A673 (cell line): Measurements from ENCODE around the gene OPRL1. TPM values are rescaled to one million over a fixed set of nuclear protein-coding genes. Genes with fewer than 3 reads are reported as not detected.
A peak's percentile ranks its signal among the peaks of the same experiment; 100 is the strongest.

Source experiments
- BruUV-seq: library from RNA; stranded (reverse); fragments of 400-500 nt; replicated peaks from 2 replicates; lab custom pipeline; 2021; lab: Mats Ljungman, UMichigan
- CTCF ChIA-PET: fragments of 300-600 bp; sonication (Branson Sonifier 250); formaldehyde crosslinking; loops from one replicate; lab custom pipeline; 2022; ENCODE audit warnings: antibody characterized with exemption; lab: Charles Lee
- POLR2A ChIA-PET: fragments of 300-600 bp; sonication (Branson Sonifier 250); formaldehyde crosslinking; loops from one replicate; lab custom pipeline; 2022; ENCODE audit warnings: antibody characterized with exemption; ENCODE audit not compliant: low non-redundant PET; lab: Charles Lee
- DNase-seq: peaks from one replicate; pipeline ENCODE4 v3.0.0-alpha.2; 2015; ENCODE audit warnings: low spot score
- H3K27ac ChIP-seq: fragments of 200-600 bp; sonication (generic); 2 replicates; pipeline ENCODE4 v1.5.1; 2016; ENCODE audit warnings: mixed run types, low read depth, mild to moderate bottlenecking, mixed read lengths, antibody characterized with exemption, low read length; ENCODE audit not compliant: poor library complexity, severe bottlenecking
- H3K27me3 ChIP-seq: fragments of 200-600 bp; sonication (generic); replicated peaks from 2 replicates; pipeline ENCODE4 v1.6.1; 2017; ENCODE audit warnings: mixed run types, low read depth, mild to moderate bottlenecking, mixed read lengths, antibody characterized with exemption, low read length; ENCODE audit not compliant: insufficient read depth, poor library complexity
- H3K36me3 ChIP-seq: fragments of 200-600 bp; sonication (generic); 2 replicates; pipeline ENCODE4 v1.6.1; 2016; ENCODE audit warnings: mixed run types, mild to moderate bottlenecking, mixed read lengths, antibody characterized with exemption, low read length; ENCODE audit not compliant: insufficient read depth, poor library complexity, severe bottlenecking
- H3K4me1 ChIP-seq: fragments of 200-600 bp; sonication (generic); 2 replicates; pipeline ENCODE4 v1.6.1; 2017; ENCODE audit warnings: mixed run types, mild to moderate bottlenecking, mixed read lengths, antibody characterized with exemption, low read length; ENCODE audit not compliant: insufficient read depth, poor library complexity, severe bottlenecking
- H3K4me3 ChIP-seq: fragments of 200-600 bp; sonication (generic); 2 replicates; pipeline ENCODE4 v1.5.1; 2016; ENCODE audit warnings: low read depth, mixed run types, mild to moderate bottlenecking, mixed read lengths, low read length; ENCODE audit not compliant: poor library complexity, severe bottlenecking
- H3K9me3 ChIP-seq: fragments of 200-600 bp; sonication (generic); 2 replicates; pipeline ENCODE4 v1.6.1; 2016; ENCODE audit warnings: mixed run types, low read depth, mild to moderate bottlenecking, mixed read lengths, antibody characterized with exemption, low read length; ENCODE audit not compliant: poor library complexity, severe bottlenecking
- EZH2 ChIP-seq: fragments of 200-600 bp; sonication (generic); IDR thresholded peaks from 2 replicates; pipeline ENCODE4 v1.6.1; 2017; ENCODE audit warnings: borderline replicate concordance, low read depth, mild to moderate bottlenecking, mixed read lengths, antibody characterized with exemption, low read length; ENCODE audit not compliant: poor library complexity, severe bottlenecking
- intact Hi-C: fragments of 100-400 bp; cut with micrococcal nuclease; formaldehyde crosslinking; loops from one replicate; pipeline ENCODE4 v1.10.0; 2022; ENCODE audit not compliant: unreplicated experiment
- total RNA-seq: library from RNA; stranded (reverse); gene quantifications from 2 replicates; pipeline ENCODE4 v1.2.3, GENCODE V29; 2021
- TF ChIP-seq, protein P1 (sequence below): fragments of 300-800, 200-600 bp; sonication (generic); conservative IDR thresholded peaks from 2 replicates; pipeline ENCODE4 v1.5.1; 2017; ENCODE audit warnings: low read depth, mild to moderate bottlenecking, antibody characterized with exemption, low read length, moderate library complexity, mixed read lengths

Gene OPRL1
- total RNA-seq, 1 experiment from 2014 or later, result 0.32 TPM

DNA sequence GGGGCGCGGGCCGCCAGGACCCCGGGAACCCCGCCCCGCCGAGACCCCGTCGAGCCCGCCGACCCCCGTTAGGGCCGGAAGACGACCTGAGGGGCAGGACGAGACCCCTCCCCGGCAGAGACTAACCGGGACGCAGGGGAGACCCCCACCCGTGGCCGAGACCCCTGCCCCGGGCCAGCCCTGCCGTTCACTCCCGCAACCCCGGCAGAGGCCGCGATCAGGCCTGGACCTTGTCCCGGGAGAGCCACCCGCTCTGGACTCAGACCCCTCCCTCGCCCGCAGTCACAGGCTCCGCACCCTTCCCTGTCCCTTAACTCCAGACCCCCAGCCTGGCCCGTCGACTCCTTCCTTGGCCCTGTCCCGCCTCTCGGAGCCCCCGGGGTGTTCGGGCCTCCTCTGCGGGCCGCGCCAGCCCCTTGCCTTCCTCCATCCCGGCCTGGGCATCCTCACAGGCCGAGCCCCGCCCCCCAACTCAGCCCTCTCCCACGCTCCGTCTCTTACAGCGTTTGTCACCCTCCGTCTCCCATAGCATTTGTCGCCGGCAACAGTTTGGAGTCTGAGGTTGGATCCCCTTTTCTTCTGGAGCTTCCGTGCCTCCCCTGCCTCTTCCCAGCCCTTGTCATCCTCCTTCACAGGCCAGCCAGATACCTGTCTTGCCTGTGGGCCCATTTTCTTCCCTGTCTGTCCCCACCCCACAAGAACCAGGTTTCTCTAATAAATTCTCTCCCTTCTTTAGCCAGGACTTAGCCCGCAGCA lies 16.3 kb upstream of the OPRL1 start:
- TF ChIP-seq, protein P1, sequence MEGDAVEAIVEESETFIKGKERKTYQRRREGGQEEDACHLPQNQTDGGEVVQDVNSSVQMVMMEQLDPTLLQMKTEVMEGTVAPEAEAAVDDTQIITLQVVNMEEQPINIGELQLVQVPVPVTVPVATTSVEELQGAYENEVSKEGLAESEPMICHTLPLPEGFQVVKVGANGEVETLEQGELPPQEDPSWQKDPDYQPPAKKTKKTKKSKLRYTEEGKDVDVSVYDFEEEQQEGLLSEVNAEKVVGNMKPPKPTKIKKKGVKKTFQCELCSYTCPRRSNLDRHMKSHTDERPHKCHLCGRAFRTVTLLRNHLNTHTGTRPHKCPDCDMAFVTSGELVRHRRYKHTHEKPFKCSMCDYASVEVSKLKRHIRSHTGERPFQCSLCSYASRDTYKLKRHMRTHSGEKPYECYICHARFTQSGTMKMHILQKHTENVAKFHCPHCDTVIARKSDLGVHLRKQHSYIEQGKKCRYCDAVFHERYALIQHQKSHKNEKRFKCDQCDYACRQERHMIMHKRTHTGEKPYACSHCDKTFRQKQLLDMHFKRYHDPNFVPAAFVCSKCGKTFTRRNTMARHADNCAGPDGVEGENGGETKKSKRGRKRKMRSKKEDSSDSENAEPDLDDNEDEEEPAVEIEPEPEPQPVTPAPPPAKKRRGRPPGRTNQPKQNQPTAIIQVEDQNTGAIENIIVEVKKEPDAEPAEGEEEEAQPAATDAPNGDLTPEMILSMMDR, result no peak
- TF ChIP-seq EZH2, result no peak
- CTCF ChIA-PET, result interaction anchor here (0.7 kb wide), 1 partner anchor 19 kb away, joined by 3 read pairs; no protein-coding TSS in a partner anchor
- Histone ChIP-seq H3K4me1 (peaks cover 18% of the 10 kb centered on the region), H3K9me3 (no peaks in the 10 kb centered on the region), H3K36me3 (no peaks in the 10 kb centered on the region), H3K4me3 (peak overlapping the region; percentile 93), H3K27me3 (no peaks in the 10 kb centered on the region), H3K27ac (peak overlapping the region; percentile 64)
- POLR2A ChIA-PET, result no interaction called here
- TSS peak; percentile 89 for BruUV-seq
- peak; percentile 52 for DNase-seq
- intact Hi-C loops, result no loop called here

DNA sequence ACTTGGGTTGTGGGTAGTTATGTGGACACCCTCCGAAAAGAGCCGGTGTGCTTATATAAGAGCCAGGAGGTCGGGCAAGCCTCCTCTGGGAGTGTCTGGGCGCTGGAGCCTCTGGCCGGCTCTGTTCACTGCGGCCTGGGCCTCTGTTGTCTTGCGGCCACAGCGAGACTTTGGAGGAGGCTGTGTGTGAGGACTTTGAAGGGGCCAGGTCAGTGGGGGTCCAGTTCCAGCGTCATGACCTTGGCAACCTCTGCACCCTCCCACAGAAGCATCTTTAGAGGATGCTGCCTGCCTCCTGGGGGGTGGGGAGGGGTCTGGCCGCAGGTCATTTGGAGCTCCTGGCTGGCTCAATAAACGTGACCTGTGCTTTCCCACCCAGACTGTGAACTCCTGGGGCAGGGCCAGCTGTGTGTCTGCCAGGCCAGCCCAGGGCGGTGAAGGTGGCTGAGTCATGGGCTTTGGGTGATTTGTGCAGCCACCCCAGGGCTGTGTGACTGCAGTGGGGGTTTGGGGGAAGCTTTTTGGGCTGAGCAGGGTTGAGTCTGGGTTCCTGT lies 15.7 kb upstream of the OPRL1 start:
- CTCF ChIA-PET, result no interaction called here
- Histone ChIP-seq H3K4me3 (peak overlapping the region; percentile 93), H3K9me3 (no peaks in the 10 kb centered on the region), H3K27ac (no peak overlapping the region), H3K4me1 (peaks cover 18% of the 10 kb centered on the region), H3K36me3 (no peaks in the 10 kb centered on the region), H3K27me3 (no peaks in the 10 kb centered on the region)
- intact Hi-C loops, result no loop called here
- no peak for TF ChIP-seq EZH2
- TF ChIP-seq, protein P1, result no peak
- no peak for DNase-seq
- POLR2A ChIA-PET, result no interaction called here
- BruUV-seq, result no TSS peak

DNA sequence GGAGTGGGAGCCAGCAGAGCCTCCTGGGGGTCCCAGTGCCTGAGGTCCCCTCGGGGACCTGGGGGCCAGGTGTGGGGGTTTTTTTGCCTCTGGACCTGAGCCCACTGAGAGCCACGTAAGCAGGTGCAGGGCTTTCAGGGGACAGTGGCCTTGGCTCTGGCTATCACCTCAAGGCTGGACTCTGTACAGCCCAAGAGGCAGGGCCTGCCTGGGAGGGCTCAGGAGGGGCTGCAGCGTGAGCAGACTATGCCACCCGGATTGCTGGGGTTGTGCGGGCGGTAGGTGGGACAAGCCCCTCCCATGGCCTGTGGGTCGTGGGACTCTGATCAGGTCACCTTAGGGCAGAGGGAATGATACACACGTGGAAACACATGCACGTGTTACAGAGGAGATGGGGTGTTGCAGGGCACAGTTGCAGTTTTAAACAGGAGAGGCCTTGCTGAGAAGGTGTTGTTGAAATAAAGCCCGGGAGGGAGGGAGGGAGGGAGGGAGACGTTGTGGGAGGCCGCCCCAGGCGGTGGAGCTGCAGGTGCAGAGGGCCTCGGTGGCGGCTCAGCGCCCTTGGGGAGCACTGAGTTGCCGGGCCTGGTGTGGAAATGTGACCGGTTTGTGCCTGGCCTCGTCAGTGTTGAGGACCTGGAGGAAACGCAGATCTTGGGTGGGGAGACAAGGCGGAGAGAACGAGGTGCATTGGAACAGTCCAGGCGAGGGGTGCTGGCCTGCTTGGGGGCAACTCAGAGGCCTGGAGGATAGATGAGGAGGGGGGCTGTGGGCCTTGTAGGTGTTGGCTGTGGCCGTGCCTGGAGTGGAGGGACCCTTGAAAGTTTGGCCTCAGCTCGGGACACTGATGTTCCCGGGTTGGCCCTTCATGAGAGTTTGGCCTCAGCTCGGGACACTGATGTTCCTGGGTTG lies 14.6 kb upstream of the OPRL1 start:
- Histone ChIP-seq H3K27me3 (no peaks in the 10 kb centered on the region), H3K9me3 (no peaks in the 10 kb centered on the region), H3K4me1 (peaks cover 18% of the 10 kb centered on the region), H3K4me3 (no peak overlapping the region), H3K36me3 (no peaks in the 10 kb centered on the region), H3K27ac (no peak overlapping the region)
- BruUV-seq, result no TSS peak
- TF ChIP-seq EZH2, result no peak
- TF ChIP-seq, protein P1, result no peak
- ChIA-PET CTCF (no interaction called here), POLR2A (interaction anchor here (0.6 kb wide), 1 partner anchor 200 kb away, joined by 5 read pairs; the partner anchor contains the start of gene TPD52L2)
- DNase-seq, result no peak
- intact Hi-C loops, result no loop called here
